ENCODE data around the gene QRICH1. TPM values are rescaled to one million over a fixed set of nuclear protein-coding genes. Genes with fewer than 3 reads are reported as not detected.

The QRICH1 gene
- total and polyA plus RNA-seq, 2 of the 13 experiments (the other 11 are each of a cell fraction or from before 2014, with no cell fraction given) = 52.6 to 102 TPM

DNA sequence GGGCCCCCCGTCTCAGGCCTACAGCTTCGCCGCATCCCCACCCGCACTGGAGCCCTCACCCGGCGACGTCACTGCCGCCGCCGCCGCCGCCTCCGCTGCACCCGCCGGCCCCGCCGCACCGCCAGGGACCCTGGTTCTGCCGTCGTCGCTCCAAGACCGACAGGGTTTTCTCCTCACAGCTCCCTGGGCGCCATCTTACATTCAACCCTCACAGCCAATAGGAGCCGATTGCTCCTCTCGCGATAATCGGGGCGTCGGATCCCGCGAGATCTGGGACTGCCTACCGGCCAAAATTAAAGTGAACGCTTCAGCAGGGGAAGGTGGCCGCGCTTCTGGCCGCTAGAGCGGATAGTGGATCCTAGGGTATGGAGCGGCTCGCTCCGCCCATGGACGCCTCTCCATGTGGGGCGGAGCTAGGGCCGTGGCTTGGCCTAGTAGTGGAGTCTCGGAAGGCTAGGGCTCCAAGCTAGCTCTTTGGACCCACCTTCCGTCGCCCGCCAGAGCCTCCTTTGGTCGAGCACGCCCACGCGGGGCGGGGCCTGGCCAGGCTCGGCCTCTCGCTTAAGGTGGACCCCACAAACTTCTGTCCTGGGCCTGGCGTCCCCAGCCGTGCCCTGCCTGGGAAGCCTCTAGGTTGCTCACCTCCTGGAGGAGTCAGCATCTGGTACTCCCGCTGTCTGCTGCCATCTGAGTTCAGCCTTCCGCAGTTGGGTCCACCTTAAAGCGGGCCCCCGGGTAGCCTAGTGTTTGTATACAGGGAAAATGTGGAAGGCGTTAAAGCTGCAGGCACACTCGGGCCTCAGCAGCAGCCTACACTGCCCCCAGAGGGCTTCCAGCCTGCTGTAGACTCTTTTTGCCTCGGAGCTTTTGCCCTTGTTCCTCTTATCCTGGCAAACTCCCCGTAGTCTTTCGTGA lies at the start of gene QRICH1 (continued):
- TF ChIP-seq, protein P1, sequence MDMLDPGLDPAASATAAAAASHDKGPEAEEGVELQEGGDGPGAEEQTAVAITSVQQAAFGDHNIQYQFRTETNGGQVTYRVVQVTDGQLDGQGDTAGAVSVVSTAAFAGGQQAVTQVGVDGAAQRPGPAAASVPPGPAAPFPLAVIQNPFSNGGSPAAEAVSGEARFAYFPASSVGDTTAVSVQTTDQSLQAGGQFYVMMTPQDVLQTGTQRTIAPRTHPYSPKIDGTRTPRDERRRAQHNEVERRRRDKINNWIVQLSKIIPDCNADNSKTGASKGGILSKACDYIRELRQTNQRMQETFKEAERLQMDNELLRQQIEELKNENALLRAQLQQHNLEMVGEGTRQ (IDR thresholded peaks at IDR 0.05; ENCODE audit: low read depth, low read length) = no peak
- TF ChIP-seq, protein P1 (CRISPR knock-in tag; IDR thresholded peaks at IDR 0.05; ENCODE audit: borderline replicate concordance) = 0 out of 2 replicates have a peak, but pooled peaks have one; percentile 46
- TF ChIP-seq BRD4 (CRISPR knock-in tag; IDR thresholded peaks at IDR 0.05) (peak; percentile 55; the same call in 1 of the 2 replicates), ARNTL (CRISPR knock-in tag; IDR thresholded peaks at IDR 0.05) (no peak; the same call in 1 of the 2 replicates), MED13 (CRISPR knock-in tag; IDR thresholded peaks at IDR 0.05) (no peak), ZNF629 (CRISPR knock-in tag; conservative IDR thresholded peaks at IDR 0.05) (no peak), ZIK1 (CRISPR knock-in tag; IDR thresholded peaks at IDR 0.05; ENCODE audit: borderline replicate concordance, low read depth) (peak; percentile 75), IKZF1 (IDR thresholded peaks at IDR 0.05) (no peak), MIXL1 (CRISPR knock-in tag; IDR thresholded peaks at IDR 0.05) (no peak), ZNF256 (CRISPR knock-in tag; conservative IDR thresholded peaks at IDR 0.05) (no peak), ARHGAP35 (CRISPR knock-in tag; IDR thresholded peaks at IDR 0.05; ENCODE audit: borderline replicate concordance) (no peak), KMT2B (CRISPR knock-in tag; IDR thresholded peaks at IDR 0.05) (peak; percentile 30; the same call in 1 of the 2 replicates), ZNF446 (CRISPR knock-in tag; IDR thresholded peaks at IDR 0.05) (peak; percentile 82; the same call in 1 of the 2 replicates), NR2F1 (CRISPR knock-in tag; IDR thresholded peaks at IDR 0.05) (no peak), SIN3B (IDR thresholded peaks at IDR 0.05; ENCODE audit: low read length) (peak; percentile 89), LCORL (IDR thresholded peaks at IDR 0.05) (no peak), LCORL (CRISPR knock-in tag; IDR thresholded peaks at IDR 0.05) (no peak; the same call in 1 of the 2 replicates)
- TF ChIP-seq, protein P2, sequence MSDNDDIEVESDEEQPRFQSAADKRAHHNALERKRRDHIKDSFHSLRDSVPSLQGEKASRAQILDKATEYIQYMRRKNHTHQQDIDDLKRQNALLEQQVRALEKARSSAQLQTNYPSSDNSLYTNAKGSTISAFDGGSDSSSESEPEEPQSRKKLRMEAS (IDR thresholded peaks at IDR 0.05) = peak; percentile 79
- TF ChIP-seq, protein P3, sequence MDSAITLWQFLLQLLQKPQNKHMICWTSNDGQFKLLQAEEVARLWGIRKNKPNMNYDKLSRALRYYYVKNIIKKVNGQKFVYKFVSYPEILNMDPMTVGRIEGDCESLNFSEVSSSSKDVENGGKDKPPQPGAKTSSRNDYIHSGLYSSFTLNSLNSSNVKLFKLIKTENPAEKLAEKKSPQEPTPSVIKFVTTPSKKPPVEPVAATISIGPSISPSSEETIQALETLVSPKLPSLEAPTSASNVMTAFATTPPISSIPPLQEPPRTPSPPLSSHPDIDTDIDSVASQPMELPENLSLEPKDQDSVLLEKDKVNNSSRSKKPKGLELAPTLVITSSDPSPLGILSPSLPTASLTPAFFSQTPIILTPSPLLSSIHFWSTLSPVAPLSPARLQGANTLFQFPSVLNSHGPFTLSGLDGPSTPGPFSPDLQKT (CRISPR knock-in tag; IDR thresholded peaks at IDR 0.05; ENCODE audit: borderline replicate concordance) = no peak
- TF ChIP-seq, protein P4, sequence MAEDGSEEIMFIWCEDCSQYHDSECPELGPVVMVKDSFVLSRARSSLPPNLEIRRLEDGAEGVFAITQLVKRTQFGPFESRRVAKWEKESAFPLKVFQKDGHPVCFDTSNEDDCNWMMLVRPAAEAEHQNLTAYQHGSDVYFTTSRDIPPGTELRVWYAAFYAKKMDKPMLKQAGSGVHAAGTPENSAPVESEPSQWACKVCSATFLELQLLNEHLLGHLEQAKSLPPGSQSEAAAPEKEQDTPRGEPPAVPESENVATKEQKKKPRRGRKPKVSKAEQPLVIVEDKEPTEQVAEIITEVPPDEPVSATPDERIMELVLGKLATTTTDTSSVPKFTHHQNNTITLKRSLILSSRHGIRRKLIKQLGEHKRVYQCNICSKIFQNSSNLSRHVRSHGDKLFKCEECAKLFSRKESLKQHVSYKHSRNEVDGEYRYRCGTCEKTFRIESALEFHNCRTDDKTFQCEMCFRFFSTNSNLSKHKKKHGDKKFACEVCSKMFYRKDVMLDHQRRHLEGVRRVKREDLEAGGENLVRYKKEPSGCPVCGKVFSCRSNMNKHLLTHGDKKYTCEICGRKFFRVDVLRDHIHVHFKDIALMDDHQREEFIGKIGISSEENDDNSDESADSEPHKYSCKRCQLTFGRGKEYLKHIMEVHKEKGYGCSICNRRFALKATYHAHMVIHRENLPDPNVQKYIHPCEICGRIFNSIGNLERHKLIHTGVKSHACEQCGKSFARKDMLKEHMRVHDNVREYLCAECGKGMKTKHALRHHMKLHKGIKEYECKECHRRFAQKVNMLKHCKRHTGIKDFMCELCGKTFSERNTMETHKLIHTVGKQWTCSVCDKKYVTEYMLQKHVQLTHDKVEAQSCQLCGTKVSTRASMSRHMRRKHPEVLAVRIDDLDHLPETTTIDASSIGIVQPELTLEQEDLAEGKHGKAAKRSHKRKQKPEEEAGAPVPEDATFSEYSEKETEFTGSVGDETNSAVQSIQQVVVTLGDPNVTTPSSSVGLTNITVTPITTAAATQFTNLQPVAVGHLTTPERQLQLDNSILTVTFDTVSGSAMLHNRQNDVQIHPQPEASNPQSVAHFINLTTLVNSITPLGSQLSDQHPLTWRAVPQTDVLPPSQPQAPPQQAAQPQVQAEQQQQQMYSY (CRISPR knock-in tag; IDR thresholded peaks at IDR 0.05) = peak; percentile 85

All from HepG2 (cell line).